Measurements from ENCODE around the gene POMGNT2.

DNA sequence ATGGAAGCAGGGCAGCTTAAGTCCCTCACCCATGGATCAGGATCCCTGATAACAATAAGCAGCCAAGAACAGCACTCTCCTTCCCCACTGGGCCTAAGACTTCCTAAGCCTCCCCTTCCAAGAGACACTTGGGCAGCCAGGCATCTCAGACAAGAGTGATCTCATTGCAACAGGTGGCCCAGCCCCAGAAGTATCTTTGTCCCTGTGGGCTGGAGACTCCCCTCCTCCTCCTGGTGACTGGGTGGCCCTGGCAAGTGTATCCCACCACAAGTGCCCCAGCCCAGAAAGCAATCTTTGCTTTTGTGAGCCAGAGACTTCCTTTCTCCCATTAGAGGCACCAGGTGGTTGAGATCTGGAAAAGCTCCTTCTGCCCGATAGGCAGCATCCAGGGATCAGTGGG lies 40.7 kb upstream of the POMGNT2 start:
- TF ChIP-seq CTCF (conservative IDR thresholded peaks at IDR 0.05 in 1 of 2, IDR thresholded peaks at IDR 0.05 in 1 of 2; ENCODE audit: low read depth in 1 of 2, low read length in 2 of 2): no peak
- no peak for TF ChIP-seq EZH2 (IDR thresholded peaks at IDR 0.05; ENCODE audit: low read length, missing control alignments)

Measured in fibroblast of lung (primary cell).